AG09309 (cell line): ENCODE measurements around the gene KAZN.

ENCODE experiments used
- DNase-seq: peaks from one replicate; pipeline ENCODE4 v3.0.0-alpha.2; 2010; ENCODE audit warnings: low read depth
- H3K4me3 ChIP-seq: 2 replicates; pipeline ENCODE4 v1.5.1; 2011; ENCODE audit warnings: mild to moderate bottlenecking, low read depth, low read length, moderate library complexity; ENCODE audit not compliant: control insufficient read depth
- TF ChIP-seq, protein P1 (sequence below): IDR thresholded peaks from 2 replicates; pipeline ENCODE4 v1.5.1; 2011; ENCODE audit warnings: mild to moderate bottlenecking, low read depth, low read length, inconsistent platforms; ENCODE audit not compliant: insufficient read depth, control insufficient read depth; ENCODE audit errors: missing control alignments

The KAZN gene

DNA sequence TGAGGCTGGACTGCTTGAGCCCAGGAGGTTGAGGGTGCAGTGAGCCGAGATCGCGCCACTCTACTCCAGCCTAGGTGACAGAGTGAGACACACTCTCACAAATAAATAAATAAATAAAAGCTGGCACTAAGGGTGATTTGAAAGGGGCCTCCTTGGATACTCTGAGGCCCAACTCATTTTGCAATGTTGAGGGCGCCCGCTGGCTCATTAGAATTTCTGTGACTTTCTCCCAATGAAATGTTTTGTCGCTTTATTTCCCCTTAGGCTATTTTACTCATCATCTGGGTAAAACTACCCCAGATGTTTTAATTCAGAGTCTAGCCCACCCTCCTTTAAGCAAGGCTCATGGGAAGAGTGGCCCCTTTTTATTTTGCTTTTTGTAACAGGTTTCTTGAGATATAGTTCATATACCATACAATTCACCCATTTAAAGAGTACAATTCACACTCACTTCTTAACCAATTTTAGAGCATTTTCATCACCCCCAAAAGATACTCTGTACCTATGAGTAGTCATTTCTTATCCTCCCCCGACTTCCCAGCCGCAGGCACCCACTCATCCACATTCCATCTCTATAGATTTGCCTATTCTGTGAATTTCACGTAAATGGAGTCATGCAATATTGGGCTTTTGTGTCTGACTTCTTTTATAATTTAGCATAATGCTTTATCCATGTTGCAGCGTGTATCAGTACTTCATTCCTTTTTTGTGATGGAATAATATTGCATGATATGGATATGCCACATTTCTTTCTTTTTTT lies 259.1 kb downstream of the KAZN start:
- H3K4me3 ChIP-seq = no peak overlapping the region
- TF ChIP-seq, protein P1, sequence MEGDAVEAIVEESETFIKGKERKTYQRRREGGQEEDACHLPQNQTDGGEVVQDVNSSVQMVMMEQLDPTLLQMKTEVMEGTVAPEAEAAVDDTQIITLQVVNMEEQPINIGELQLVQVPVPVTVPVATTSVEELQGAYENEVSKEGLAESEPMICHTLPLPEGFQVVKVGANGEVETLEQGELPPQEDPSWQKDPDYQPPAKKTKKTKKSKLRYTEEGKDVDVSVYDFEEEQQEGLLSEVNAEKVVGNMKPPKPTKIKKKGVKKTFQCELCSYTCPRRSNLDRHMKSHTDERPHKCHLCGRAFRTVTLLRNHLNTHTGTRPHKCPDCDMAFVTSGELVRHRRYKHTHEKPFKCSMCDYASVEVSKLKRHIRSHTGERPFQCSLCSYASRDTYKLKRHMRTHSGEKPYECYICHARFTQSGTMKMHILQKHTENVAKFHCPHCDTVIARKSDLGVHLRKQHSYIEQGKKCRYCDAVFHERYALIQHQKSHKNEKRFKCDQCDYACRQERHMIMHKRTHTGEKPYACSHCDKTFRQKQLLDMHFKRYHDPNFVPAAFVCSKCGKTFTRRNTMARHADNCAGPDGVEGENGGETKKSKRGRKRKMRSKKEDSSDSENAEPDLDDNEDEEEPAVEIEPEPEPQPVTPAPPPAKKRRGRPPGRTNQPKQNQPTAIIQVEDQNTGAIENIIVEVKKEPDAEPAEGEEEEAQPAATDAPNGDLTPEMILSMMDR = no peak
- no peak for DNase-seq

DNA sequence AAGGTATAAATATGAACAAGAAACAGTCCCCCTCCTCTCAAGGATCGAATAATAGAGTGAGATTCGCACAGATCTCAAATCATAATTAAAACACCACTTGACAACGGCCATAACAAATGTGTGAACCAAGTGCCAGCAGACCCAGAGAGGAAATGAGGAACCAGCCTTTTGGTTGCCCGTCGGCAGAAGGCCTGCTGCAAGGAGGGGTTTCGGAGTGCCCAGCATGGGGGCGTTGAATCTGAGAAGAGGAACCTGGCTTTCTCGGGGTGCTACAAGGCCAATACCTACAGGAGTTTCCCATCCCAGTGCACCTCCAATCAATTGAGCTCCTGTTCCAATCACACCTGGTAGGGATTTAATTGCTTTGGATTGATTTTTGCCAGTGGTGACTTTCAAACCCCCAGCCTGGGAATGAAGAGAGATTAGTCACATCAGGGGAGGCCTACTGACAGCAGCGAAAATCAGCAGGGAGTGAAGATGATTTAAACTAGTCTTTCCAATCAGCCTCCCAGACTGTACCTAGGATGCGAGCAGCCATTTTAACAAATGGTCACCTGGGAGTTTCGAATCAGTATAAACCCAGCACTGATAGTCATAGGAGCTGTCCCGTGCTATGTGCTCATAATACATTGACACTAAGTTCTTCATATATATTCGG lies 263.8 kb downstream of the KAZN start:
- TF ChIP-seq, protein P1 = no peak
- no peak for DNase-seq
- H3K4me3 ChIP-seq = no peak overlapping the region

DNA sequence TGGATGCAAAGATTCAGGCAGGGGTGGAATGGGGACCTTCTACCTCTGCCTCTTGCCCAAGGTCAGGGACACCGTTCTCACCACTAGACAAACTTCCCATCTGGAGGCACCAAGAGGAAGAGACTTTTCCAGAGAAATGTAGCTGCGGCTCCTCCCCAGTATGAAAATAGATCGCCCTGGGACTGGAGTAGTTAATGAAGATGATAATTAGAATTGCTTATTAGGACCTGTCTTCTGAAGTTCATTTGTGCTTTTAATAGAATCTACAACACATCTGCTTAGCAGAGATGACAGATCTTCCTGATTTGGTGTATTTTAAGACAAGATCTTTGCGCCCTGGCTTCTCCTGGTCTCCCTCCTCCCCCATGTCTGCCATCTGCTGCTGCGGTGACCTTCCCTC lies 266.6 kb downstream of the KAZN start:
- TF ChIP-seq, protein P1 = no peak
- DNase-seq = no peak
- H3K4me3 ChIP-seq = no peak overlapping the region

DNA sequence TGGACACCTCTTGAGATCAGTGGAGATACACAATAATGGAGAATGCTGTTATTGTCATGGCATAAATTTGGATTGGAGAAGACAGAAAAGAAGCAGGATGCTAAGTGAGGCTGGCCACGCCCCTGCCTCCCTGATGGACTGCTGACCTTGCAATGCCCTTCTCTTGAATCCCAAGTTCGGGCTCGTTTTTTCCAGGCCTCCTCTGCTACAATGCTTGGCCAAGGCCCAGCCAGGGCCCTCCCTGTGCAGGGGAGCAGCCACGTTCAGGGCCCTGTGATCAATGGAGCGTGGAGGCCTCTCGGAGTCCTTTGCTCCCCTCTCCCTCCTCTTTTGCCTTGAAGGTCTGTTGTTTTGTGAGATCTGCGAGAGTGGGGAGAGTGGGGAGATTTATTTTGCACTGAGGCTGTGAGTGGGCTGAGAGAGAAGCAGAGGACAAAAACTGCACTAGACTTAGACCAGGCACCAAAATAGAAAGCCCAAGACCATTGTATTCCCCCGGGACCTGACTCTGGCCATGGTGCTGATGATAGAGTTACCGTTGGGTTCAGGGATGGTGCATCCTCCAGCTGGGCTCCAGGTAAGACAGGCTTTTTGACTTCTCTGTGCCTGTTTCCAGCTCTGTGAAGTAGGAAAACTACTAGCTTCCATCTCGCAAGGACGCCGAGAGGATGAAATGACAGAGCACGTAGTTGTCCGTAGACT lies 268.6 kb downstream of the KAZN start:
- no peak for DNase-seq
- TF ChIP-seq, protein P1 = no peak
- no peak overlapping the region for H3K4me3 ChIP-seq

DNA sequence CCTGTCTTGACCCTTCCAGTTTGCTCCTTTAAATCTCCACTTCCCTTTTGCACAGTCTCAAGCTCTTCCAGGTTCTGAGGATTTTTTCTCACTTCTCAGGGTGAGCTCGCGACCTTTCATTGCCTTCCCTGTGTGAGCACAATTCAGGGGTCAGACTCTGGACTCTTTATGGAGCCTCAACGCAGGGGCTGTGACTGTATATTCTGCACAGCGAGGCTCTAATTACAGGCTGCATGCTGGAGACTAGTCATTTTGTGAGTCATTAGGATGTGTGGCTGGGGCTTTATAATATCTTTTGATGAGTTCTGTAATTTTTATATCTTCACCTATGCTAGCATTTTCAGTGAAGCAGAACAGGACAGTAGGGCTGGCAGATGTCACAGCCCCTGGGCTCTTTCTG lies 270.7 kb downstream of the KAZN start:
- H3K4me3 ChIP-seq = no peak overlapping the region
- TF ChIP-seq, protein P1 = no peak
- DNase-seq = no peak

DNA sequence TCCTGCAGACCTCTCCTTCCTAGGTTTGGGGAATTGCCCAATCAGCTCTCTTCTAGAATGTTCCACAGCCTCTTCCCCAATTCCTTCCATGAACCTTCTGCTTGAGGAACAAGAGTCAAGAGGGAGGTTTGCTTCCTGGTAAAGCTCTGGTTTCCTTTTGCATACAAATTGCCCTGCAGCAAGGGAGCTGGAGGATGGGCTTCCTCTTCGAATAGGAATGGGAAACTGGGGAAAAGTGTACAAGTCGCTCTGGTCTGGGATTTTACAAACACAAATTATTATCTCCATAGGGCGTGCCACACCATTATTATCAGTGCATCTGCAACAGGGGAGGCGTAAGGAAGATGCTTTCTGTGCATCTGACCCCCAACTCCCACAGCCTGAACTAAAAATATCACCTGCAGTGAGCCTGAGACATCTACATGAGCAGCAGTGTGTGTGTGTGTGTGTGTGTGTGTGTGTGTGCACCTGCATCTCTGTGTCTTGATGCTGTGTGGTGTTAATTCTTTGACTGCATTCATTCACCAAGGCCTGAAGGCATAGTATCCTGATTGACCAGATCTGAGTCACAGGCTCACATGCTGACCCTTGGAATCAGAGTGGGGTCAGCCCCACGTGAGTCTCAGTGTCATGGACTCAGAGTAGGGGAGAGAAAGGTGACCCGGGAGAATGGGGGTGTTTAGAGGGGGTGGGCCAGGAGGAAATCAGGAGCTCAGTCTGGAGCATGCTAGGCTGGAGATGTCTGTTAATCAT lies 272.9 kb downstream of the KAZN start:
- DNase-seq = no peak
- TF ChIP-seq, protein P1 = no peak
- no peak overlapping the region for H3K4me3 ChIP-seq
